ENCODE data around the gene ZNF57. TPM values are rescaled to one million over a fixed set of nuclear protein-coding genes. Genes with fewer than 3 reads are reported as not detected.
"Not testable (repeated sequence)": the region's sequence is repeated elsewhere in the genome, so short reads cannot be mapped to it uniquely, and the experiment has no call there.

Gene ZNF57
- total RNA-seq, 2 donors from 2014 or later: 4.1 to 4.8 TPM

- H3K27ac Mint-ChIP-seq: no peak overlapping the region
- H3K27me3 Mint-ChIP-seq: no peaks in the 10 kb centered on the region
- DNase-seq (ENCODE audit: low spot score): no peak
- no peak for ATAC-seq
- peaks cover 24% of the 10 kb centered on the region for H3K36me3 Mint-ChIP-seq
- no peaks in the 10 kb centered on the region for H3K4me1 Mint-ChIP-seq (ENCODE audit: low read depth in 2 of 2)
- peaks cover 5% of the 10 kb centered on the region for H3K9me3 Mint-ChIP-seq
- no peak overlapping the region for H3K4me3 Mint-ChIP-seq
These were observed 16.8 kb downstream of the ZNF57 start for GRCh38 chr19:2917275-2918184.

GRCh38 chr19:2922987-2923386 is 22.3 kb downstream of the ZNF57 start:
- H3K4me1 Mint-ChIP-seq (ENCODE audit: low read depth in 2 of 2): no peaks in the 10 kb centered on the region
- no peaks in the 10 kb centered on the region for H3K9me3 Mint-ChIP-seq
- no peaks in the 10 kb centered on the region for H3K27me3 Mint-ChIP-seq
- peaks cover 3% of the 10 kb centered on the region for H3K36me3 Mint-ChIP-seq
- H3K27ac Mint-ChIP-seq: no peak overlapping the region
- no peak for DNase-seq (ENCODE audit: low spot score)
- H3K4me3 Mint-ChIP-seq: no peak overlapping the region
- ATAC-seq: no peak

- H3K27ac Mint-ChIP-seq: no peak overlapping the region
These were observed 22.8 kb downstream of the ZNF57 start for GRCh38 chr19:2923510-2923909.

GRCh38 chr19:2926341-2927031 is 25.8 kb downstream of the ZNF57 start:
- no peak overlapping the region for H3K27ac Mint-ChIP-seq
- H3K4me3 Mint-ChIP-seq: no peak overlapping the region
- H3K9me3 Mint-ChIP-seq: peaks cover 6% of the 10 kb centered on the region
- ATAC-seq (peak in 1 of 2 donors; percentile 41), DNase-seq (ENCODE audit: low spot score) (no peak)
- H3K4me1 Mint-ChIP-seq (ENCODE audit: low read depth in 2 of 2): peaks cover 0 to 4% of the 10 kb centered on the region in 2 donors
- no peaks in the 10 kb centered on the region for H3K27me3 Mint-ChIP-seq
- peaks cover 13% of the 10 kb centered on the region for H3K36me3 Mint-ChIP-seq

More at GRCh38 chr19:2923510-2923909, 22.8 kb downstream of the ZNF57 start:
- no peak for ATAC-seq
- H3K9me3 Mint-ChIP-seq: no peaks in the 10 kb centered on the region
- H3K4me3 Mint-ChIP-seq: no peak overlapping the region
- no peaks in the 10 kb centered on the region for H3K27me3 Mint-ChIP-seq
- no peaks in the 10 kb centered on the region for H3K4me1 Mint-ChIP-seq (ENCODE audit: low read depth in 2 of 2)
- H3K36me3 Mint-ChIP-seq: no peaks in the 10 kb centered on the region
- DNase-seq (ENCODE audit: low spot score): no peak

GRCh38 chr19:2927032-2927430 is 26.3 kb downstream of the ZNF57 start:
- Mint-ChIP-seq H3K4me3 (no peak overlapping the region), H3K36me3 (peaks cover 15% of the 10 kb centered on the region), H3K9me3 (peaks cover 8% of the 10 kb centered on the region), H3K4me1 (ENCODE audit: low read depth in 2 of 2) (peaks cover 0 to 4% of the 10 kb centered on the region in 2 donors), H3K27ac (no peak overlapping the region), H3K27me3 (no peaks in the 10 kb centered on the region)
- DNase-seq (ENCODE audit: low spot score) (no peak), ATAC-seq (no peak)

GRCh38 chr19:2933490-2933910 is 32.8 kb downstream of the ZNF57 start:
- peaks cover 20% of the 10 kb centered on the region for H3K9me3 Mint-ChIP-seq
- no peak for ATAC-seq
- H3K27me3 Mint-ChIP-seq: no peaks in the 10 kb centered on the region
- H3K4me1 Mint-ChIP-seq (ENCODE audit: low read depth in 2 of 2): peaks cover 0 to 4% of the 10 kb centered on the region in 2 donors
- peaks cover 39% of the 10 kb centered on the region for H3K36me3 Mint-ChIP-seq
- no peak overlapping the region for H3K4me3 Mint-ChIP-seq
- no peak overlapping the region for H3K27ac Mint-ChIP-seq
- no peak for DNase-seq (ENCODE audit: low spot score)

GRCh38 chr19:2935863-2936262 is 35.1 kb downstream of the ZNF57 start:
- H3K4me3 Mint-ChIP-seq; H3K27ac Mint-ChIP-seq; H3K4me1 Mint-ChIP-seq (ENCODE audit: low read depth in 2 of 2); H3K27me3 Mint-ChIP-seq; ATAC-seq; DNase-seq (ENCODE audit: low spot score): not testable (repeated sequence)
- Mint-ChIP-seq H3K36me3 (peaks cover 32% of the 10 kb centered on the region), H3K9me3 (peaks cover 16% of the 10 kb centered on the region)

- no peak for ATAC-seq
- no peak for DNase-seq (ENCODE audit: low spot score)
- Mint-ChIP-seq H3K4me1 (ENCODE audit: low read depth in 2 of 2) (peaks cover 15 to 23% of the 10 kb centered on the region in 2 donors), H3K9me3 (no peaks in the 10 kb centered on the region), H3K27ac (no peak overlapping the region), H3K4me3 (peak overlapping the region; percentile 94), H3K36me3 (no peaks in the 10 kb centered on the region), H3K27me3 (no peaks in the 10 kb centered on the region)
These were observed 42.4 kb downstream of the ZNF57 start for GRCh38 chr19:2942928-2943640.

GRCh38 chr19:2944403-2944774 is 43.7 kb downstream of the ZNF57 start:
- H3K27ac Mint-ChIP-seq: peak overlapping the region; percentile 87 to 88

GRCh38 chr19:2944775-2945574 is 44.2 kb downstream of the ZNF57 start, which contains the start of gene ZNF77:
Gene ZNF77 (minus strand): TSS chr19:2944971. CDS start chr19:2944840, 131 bp downstream.
- H3K9me3 Mint-ChIP-seq: no peaks in the 10 kb centered on the region
- peaks cover 27 to 35% of the 10 kb centered on the region in 2 donors for H3K4me1 Mint-ChIP-seq (ENCODE audit: low read depth in 2 of 2)
- ATAC-seq: peak; percentile 99

More at GRCh38 chr19:2944403-2944774, 43.7 kb downstream of the ZNF57 start:
- Mint-ChIP-seq H3K9me3 (no peaks in the 10 kb centered on the region), H3K36me3 (no peaks in the 10 kb centered on the region), H3K4me1 (ENCODE audit: low read depth in 2 of 2) (peaks cover 21 to 30% of the 10 kb centered on the region in 2 donors), H3K27me3 (no peaks in the 10 kb centered on the region), H3K4me3 (peak overlapping the region; percentile 94)
- no peak for DNase-seq (ENCODE audit: low spot score)
- no peak for ATAC-seq

GRCh38 chr19:2945575-2946184 is 45.0 kb downstream of the ZNF57 start:
- Mint-ChIP-seq H3K36me3 (no peaks in the 10 kb centered on the region), H3K27me3 (no peaks in the 10 kb centered on the region), H3K27ac (peak overlapping the region; percentile 87 to 88), H3K4me1 (ENCODE audit: low read depth in 2 of 2) (peaks cover 29 to 36% of the 10 kb centered on the region in 2 donors), H3K9me3 (no peaks in the 10 kb centered on the region), H3K4me3 (peak overlapping the region; percentile 94)
- DNase-seq (ENCODE audit: low spot score) (no peak), ATAC-seq (no peak)

More at GRCh38 chr19:2944775-2945574, 44.2 kb downstream of the ZNF57 start, which contains the start of gene ZNF77:
- H3K4me3 Mint-ChIP-seq: peak within 1 kb of the TSS; percentile 94
- peak; percentile 98 for DNase-seq (ENCODE audit: low spot score)
- no peaks in the 10 kb centered on the region for H3K27me3 Mint-ChIP-seq
- H3K27ac Mint-ChIP-seq: peak within 1 kb of the TSS; percentile 87 to 88
- H3K36me3 Mint-ChIP-seq: no peaks in the 10 kb centered on the region

GRCh38 chr19:2949939-2950285 is 49.2 kb downstream of the ZNF57 start:
- H3K27ac Mint-ChIP-seq: peak overlapping the region; percentile 92 to 99
- peak overlapping the region; percentile 87 for H3K4me3 Mint-ChIP-seq
- no peaks in the 10 kb centered on the region for H3K27me3 Mint-ChIP-seq
- no peaks in the 10 kb centered on the region for H3K36me3 Mint-ChIP-seq
- DNase-seq (ENCODE audit: low spot score): no peak
- H3K4me1 Mint-ChIP-seq (ENCODE audit: low read depth in 2 of 2): peaks cover 19 to 27% of the 10 kb centered on the region in 2 donors
- peak in 1 of 2 donors; percentile 0 for ATAC-seq
- no peaks in the 10 kb centered on the region for H3K9me3 Mint-ChIP-seq
